NCI-H2196 (cell line): Measurements from ENCODE around the gene FBXL17.

Source experiments
- DNase-seq: peaks from one replicate; lab custom pipeline; 2025; ENCODE audit not compliant: unreplicated experiment; lab: John Stamatoyannopoulos, UW

FBXL17 gene

DNA sequence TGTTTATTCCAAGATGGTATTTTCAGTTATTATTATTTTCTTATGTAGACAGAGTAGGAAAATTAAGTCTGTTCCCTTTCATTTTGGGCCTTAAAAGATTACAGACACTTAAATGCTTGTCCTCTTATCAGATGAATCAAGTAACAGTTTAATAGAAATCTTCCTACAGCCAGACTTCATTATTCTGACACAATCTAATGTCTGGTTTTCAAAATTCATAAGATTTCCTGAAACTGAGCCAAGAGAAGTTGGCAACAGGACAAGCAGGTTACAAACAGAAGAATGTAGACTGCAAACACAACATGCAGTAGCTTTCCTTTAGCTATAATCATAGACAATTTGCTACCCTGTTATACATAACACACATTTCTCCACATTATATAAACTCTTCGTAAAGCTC lies 130.5 kb downstream of the FBXL17 start:
- peak; percentile 35 for DNase-seq

DNA sequence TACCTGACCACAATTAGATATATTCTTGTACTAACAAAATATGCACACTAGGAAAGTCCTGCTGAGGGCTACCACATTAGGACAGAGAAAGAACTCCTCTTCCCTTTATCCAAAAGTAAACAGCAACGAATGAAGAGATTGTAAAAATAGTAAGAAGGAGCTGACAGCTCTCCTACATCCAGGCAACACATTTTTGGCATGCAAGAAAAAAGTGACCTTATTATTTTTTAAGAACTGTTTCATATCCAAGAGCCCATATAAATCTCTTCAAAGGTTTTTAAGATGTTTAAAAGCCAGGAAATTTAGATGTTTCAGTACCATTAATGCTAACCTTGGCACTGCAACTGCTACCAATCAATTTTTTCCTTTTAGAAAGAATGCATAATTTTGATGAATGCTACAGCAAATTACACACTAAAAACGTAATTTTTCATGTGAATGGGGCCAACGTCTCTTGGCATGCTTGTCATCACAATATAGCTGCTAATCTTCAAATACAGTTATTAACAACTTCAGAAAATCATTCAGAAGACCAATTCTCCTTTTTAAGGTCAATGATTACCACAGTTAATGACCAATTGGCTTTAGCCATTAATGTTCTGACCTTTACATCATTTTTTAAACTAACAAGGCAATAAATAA lies 132.0 kb downstream of the FBXL17 start:
- DNase-seq: no peak

DNA sequence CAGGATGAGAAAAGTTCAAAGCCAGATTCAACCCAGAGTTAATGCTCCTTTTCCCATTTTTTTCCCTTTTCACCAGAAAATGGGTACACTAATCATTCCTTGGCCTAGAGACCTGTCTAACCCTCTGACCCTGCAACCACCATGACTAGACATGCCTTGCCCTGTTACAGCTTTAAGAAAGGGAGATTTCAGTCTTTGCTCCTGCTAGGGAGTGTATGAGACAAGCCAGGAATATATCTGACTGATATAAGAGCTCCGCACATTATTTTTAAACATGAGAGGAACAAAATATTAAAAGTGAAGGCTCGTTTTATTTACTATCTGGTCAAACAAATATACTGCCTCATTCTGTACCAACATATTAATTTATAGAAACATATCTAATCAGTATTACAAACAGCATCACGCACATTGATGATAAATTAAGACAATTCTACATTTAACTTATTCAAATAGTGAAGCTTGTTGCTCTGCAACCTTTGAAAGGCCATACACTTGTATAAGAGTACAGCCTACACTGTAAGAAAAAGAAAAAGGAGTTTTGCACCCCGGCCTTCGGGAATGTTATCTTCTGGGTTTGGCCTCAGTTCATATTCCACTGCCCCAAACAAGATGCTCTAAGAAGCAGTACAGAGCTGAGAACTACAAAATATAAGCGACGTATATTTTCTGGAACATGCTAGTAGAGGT lies 132.7 kb downstream of the FBXL17 start:
- DNase-seq: no peak

DNA sequence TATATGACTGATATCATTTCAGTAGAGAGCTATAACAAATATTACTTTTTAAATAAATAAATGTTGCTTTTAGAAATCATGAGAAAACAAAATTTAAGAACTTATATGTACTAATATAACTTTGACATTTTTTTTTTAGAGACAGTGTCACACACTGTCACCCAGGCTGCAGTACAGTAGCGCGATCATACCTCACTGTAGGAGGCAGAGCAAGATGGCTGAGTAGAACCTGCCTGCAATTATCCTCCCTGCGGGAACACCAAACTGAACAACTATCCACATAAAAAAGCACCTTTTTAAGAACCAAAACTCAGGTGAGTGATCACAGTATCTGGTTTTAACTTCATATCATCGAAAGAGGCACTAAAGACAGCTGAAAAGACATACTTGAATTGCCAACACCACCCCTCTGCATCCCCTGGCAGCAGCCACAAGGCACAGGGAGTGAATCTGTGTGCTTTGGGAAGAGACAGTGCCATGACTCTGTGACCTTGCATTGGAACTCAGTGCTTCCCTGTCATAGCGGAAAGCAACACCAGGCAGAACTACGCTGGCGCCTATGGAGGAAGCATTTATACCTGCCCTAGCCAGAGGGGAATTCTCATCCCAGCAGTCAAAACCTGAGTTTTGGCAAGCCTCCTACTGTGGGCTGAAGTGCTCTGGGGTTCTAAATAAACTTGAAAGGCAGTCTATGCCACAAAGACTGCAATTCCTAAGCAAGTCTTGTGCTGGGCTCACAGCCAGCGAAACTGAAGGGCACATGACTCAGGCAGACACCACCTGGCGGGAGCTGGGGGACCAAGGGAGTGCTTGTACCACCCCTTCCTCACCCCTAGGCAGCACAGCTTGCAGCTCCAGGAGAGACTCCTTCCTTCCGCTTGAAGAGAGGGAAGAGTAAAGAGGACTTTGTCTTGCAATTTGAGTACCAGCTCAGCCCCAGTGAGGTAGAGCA lies 142.7 kb downstream of the FBXL17 start:
- DNase-seq: peak; percentile 11

DNA sequence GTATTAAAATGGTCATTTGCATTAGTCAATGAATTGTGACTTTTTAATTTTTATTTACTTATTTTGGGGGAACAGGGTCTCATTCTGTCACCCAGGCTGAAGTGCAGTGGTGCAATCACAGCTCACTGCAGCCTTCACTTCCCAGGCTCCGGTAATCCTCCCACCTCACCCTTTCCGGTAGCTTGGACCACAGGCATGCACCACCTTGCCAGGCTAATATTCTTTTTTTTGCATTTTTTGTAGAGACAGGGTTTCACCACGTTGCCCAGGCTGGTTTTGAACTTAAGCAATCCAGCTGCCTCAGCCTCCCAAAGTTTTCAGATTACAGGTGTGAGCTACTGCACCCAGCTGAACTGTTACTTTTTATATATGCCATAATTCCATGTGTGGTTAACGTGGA lies 143.4 kb downstream of the FBXL17 start:
- DNase-seq: no peak

DNA sequence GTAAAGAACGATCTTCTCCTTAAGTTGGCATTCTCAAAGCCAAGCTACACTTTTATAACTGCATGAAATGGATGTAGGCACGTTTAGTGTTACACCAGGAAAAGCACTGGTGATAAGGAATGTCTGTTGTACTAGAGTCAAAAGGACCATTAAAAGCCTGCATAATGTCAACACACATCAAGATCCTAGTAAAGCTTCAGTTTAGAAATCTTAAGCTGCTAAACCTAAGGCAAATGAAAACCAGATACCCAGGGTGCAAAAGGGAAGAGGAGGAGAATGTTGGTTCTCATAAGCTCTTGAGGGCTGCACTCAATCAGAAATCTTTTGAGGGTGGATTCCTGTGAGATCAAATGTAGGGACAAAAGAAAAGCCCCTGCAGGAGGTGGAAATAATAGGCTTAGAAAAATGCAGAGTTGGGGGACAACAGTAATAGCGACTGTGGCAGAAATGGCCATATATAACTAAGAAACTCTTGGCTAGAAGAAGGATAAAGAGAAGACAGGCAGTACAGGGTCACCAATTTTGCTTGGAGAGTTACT lies 148.2 kb downstream of the FBXL17 start:
- no peak for DNase-seq

DNA sequence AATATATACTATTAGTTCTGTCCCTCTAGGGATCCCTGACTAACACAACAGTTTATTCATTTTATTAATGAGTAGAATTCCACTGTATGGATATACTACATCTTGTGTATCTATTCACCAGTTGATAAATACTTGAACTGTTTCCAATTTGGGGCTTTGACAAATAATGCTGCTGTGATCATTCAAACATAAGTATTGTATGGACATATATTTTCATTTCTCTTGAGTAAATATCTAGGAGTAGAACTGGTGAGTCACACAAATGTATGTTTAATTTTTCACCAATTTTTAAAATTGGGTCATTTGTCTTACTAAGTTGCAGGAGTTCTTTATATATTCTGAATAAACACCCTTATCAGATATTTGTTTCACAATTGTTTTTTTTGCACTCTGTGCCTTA lies 149.1 kb downstream of the FBXL17 start:
- DNase-seq: no peak

DNA sequence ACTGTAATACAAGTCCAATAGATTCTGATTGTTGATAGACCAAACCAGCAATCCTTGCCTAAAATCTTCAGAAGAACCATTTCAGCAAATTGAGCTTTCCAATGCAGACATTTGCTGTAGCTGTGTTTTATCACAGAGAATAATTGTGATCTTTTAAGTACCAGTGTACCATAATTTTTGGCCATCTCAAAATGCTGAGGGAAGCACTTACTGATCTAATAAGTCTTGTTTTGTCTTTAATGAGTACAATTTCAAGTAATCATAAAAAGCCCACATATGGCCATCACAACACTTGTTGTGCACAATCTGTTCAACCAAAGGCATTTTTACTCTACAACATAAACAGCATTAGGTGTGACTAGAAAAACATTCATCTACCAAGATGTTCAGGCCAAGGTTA lies 159.9 kb downstream of the FBXL17 start:
- no peak for DNase-seq

DNA sequence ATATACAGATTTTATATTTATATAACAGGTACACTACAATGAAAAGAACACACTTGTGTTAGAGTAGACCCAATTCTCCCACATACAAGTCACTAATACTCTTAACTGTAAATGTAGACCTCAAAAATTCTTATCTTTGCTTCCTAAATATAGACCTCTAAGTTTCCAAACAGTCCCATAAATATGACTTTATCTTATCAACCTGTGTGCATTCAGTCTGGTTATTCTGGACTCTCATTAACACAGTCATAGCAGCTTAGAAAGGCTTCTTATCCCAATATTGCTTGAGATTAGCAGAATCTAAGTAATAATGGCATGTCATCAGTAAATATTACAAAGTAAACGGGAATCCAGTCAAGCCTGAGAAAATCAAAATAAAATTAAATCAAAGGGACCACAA lies 161.1 kb downstream of the FBXL17 start:
- no peak for DNase-seq

DNA sequence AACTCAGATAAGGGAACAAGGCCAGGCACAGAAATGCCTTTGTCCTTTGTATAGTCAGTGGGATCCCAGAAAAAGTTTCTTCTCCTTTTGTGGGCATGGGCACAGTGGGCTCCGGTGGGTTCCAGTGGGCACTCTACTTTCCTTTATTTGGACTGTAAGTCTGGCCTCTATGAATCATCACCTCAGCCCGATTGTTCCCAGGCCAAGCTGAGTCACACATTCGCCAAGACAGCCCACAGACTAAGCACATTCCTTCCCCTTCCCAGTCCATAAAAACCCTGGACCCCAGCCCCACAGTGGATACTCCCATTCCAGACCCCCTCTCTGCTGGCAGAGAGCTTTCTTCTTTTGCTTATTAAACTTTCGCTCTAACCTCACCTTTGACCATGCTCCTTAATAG lies 165.0 kb downstream of the FBXL17 start:
- DNase-seq: no peak

DNA sequence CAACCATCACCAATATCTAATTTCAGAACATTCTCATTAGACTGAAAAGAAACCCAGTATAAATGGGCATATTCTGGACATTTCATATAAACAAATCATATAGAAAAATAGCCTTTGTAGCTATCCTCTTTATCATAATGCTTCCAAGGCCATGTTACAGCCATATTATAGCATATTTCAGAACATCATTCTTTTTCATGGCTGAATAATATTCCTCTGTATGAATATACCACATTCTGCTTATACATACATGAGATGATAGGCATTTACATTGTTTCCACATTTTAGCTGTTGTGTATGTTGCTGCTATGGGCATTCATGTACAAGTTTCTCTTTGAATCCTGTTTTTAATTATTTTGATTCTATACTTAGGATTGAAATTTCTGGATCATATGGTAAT lies 167.0 kb downstream of the FBXL17 start:
- DNase-seq: no peak

DNA sequence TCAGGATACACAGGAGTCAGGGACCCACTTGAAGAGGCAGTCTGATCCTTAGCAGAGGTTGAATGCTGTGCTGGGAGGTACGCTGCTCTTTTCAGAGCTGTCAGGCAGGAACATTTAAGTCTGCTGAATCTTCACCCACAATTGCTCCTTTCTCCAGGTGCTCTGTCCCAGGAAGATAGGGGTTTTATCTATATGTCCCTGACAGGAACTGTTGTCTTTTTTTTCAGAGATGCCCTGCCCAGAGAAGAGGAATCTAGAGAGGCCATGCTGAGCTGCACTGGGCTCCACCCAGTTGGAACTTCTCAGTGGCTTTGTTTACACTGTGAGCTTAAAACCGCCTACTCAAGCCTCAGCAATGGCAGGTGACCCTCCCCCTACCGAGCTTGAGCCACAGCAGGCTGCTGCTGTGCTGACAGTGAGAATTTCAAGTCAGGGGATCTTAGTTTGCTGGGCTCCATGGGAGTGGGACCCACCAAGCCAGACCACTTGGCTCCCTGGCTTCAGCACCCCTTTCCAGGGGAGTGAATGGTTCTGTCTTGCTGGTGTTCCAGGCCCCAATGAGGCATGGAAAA lies 169.0 kb downstream of the FBXL17 start:
- DNase-seq: no peak

DNA sequence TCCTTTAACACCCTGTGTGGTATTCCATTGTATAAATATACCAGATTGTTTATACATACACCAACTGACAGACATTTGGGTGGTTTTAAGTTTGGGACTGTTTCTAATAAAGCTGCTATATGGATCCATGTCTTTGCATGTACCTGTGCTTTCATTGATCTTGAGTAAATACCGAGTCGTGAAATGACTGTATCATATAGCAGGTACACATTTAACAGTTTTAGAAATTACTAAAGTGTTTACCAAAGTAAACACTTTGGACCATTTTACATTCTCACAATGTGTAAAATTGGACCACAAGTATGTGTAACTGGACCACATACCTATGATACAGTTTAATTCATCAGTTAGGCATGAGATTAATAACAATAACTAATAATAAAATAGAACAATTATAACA lies 175.2 kb downstream of the FBXL17 start:
- DNase-seq: no peak

DNA sequence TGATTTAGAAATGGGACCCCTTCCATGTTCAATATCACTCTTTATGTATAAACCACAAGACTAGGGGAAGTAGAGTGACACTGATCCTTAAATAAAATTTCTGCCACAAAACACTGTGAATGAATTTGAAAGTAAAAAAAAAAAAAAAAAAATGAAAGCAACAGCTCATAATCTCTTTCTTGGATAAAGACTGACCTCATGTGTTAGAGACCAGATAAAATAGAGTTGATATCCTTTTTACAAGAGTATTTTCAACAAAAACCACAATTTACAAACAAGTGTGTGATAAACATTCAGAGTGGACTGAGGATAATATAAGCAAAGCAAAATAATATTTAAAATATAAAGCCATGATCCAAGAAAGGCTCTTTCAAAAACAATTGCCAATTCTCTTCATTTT lies 180.2 kb downstream of the FBXL17 start:
- no peak for DNase-seq

DNA sequence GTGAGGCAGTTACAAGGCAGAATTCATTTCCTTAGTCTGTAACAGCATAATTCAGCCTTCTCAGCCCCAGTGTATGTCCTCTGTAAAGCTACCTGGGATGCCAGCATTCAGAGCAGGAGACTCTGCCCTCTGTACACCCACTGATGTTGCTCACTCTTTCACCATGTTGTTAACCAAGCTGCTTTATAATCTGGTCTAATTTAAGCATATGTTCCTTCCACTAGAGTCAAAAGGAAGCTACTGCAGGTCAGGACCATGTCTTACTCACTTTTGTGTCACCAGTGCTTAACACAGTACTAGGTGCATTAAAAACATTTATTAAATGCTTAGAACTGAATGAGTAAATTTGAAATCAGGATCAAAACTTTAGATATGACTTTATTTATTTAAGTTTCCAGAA lies 185.6 kb downstream of the FBXL17 start:
- DNase-seq: no peak

DNA sequence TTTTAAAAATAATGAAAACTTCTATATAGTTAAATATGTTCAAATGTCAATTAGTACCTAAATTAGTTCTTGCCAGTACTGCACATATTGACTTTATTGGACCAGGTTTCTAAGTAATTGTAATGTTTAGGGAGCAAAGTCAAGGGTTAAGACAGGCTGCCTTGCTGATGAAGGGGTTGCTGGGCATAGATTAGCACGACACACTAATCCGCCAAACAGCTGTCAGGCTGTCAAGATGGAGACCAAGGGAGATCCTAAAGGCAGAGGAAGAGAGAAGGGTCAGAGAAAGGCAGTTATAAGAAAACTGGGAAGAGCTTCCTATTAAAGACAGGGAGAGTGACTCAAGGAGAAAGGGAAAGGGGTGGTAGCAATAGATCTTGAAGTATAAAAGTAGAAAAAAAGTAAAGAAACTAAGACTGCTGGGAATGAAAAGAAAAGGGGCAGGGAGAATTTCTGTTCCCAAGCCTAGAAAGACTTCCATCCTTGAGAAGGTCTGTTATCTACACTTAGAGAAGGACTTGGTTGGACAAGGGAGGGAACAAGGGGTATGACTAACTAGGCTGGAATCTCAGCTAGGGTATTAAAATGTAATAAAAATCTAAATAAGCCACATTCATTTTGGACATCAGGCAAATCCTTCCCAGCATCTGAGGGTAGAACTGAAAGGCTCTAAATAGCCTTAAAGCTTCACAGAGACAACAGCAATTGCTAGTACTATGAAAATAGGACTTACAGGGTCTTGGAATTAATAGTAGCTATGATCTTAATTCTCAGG lies 188.7 kb downstream of the FBXL17 start:
- no peak for DNase-seq

DNA sequence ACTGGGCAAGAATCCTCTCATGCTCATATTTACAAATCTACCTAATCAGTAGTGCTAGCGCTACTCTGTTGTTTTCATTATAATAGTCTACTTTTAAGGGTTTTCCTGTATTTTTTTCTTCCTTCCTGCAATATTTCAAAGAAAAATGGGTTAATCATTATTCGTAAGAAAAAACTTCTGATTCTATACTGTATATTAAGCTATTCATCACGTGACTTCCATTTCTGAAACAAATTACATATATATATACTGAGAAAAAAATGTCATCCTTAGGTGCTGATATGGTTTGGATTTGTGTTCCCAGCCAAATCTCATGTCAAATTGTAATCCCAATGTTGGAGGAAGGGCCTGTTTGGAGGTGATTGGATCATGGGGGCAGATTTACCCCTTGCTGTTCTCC lies 197.0 kb downstream of the FBXL17 start:
- no peak for DNase-seq

DNA sequence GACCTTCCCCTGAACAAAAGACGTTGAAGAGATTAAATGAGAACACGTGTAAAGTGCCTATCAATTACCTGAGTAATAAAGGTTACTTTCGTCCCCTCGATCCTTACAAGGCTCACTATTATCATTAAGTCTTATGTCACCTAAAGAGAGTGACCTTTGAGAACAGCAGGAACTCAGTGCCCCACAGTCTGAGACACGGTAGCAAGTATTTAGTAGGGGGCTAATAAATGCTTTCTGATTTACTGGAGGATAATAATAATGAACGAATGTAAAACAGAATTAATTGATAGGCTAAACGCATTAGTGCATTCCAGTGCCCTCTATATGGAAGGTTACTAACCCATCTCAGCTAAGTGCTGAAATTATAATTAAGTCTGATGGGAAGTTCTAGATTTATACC lies 199.9 kb downstream of the FBXL17 start:
- no peak for DNase-seq

DNA sequence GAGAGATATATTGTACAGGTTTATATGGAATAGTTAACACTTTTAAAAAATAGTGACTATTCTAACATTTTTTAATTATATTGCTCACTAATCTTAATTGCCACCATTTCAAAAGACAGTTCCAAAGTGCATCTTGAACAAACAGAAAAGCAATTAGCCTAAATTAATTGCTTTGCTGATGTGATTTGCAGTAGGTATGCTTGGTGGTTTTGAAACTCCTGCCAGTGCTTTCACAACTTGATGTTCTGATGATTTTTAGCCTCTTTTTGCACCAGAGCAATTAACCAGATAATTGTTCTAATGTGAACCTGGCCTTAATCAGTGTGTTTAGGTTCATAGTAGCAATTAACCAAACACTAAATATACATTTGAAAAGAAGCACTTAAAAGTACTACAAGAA lies 207.6 kb downstream of the FBXL17 start:
- no peak for DNase-seq

DNA sequence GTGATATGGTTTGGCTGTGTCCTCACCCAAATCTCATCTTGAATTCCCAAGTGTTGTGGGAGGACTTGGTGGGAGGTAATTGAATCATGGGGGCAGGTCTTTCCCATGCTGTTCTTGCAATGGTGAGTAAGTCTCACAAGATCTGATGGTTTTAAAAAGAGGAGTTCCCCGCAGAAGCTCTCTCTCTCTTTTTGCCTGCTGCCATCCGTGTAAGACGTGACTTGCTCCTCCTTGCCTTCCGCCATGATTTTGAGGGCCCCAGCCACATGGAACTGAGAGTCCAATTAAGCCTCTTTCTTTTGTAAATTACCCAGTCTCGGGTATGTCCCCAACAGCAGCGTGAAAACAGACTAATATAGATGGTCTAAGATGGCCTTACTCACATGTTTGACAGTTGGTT lies 210.1 kb downstream of the FBXL17 start:
- DNase-seq: no peak

DNA sequence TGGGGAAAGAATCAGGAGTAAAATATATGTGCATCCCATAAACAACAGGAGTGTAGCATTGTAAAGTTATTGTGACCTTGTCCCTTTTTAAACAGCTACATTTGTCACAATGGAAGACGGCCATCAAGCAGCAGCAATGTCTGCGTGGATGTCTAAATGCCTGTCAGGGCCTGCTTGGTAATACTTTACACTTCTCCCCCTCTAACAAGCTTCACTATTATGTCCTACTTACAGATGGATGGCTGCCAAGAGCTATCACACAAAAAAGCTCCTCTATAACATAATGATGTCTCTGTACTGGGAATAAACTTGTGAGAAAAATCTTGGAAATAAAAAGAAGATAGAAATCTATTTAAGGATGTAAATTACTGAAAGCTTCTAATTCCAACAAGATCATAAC lies 213.0 kb downstream of the FBXL17 start:
- no peak for DNase-seq
